NCI-H146 treated with DMSO at 0.1 percent for 48 hours (cell line): ENCODE data around the gene KRTAP24-1.

Source experiments
- DNase-seq: peaks from one replicate; lab custom pipeline; 2025; ENCODE audit not compliant: unreplicated experiment; lab: John Stamatoyannopoulos, UW

The KRTAP24-1 gene

DNA sequence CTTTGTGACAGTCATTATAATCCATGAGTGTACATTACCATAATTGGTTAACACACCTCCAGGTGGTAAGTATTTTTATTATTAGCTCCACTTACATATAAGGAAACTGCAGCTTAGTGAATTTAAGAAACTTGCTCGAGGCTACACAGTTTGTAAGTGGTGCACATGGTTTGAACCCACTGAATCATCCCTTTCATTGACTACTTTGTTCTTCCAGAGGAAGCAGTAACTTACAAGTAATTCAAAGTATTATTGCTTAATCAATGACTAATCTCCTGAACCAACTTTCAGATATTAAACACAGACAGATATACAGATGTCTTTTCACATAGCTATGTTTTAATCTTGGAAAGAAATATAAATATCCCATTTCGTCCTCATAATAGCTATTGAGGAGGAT, 48.1 kb downstream of the KRTAP24-1 start:
- no peak for DNase-seq

DNA sequence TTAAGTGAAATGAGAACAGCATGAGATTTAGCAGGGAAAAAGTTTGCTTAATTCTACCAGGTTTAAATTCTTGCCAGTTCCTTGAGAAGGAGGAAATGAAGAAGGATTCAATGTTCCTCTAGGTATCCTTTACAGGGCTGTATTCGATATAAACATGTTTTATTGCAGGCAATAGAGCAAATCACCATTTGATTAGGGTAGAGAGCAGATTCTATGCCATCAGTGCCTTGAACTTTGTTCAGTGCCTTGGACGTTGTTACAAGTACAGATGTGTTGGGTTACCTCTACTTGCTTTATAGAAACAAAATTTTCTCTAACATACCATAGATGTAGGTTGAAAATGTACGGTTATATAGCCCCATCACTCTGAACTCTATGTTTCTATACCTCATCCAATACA, 48.7 kb downstream of the KRTAP24-1 start:
- DNase-seq: no peak

DNA sequence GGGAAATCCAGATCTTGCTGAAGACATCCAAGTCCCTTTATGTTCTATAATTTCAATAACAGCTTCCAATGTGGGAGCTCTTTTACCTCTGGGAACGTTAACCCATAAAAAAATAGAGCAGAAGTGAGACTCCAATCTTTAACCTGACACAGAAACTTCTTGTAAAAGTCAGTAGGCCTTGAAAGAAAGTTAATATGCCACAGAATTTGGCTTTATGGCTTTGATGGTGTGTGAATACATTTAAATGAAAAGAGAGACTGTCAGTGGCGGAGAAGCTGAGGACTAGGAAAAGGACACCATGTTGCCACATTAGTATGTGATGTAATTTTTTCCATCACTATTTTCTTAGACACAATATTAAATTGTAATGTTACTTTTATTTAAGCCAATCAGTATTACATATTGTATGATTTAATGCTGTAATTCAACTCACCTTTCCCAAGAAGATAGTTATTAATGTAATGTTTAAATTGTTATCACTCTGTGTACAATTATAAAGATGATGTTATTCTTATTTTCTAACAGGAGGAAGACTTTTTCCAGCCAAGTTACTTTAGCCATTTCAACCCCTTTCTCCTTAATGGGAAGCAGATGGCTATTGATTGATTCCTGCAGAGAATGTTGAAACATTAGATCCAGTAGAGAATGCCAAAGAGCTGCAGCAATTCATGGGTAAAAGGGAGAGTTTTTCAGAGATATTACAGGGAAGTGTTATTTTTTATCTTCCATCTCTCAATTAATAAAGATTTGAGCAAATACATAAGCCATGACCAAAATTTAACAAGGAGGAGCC, 49.3 kb downstream of the KRTAP24-1 start:
- peak; percentile 19 for DNase-seq

DNA sequence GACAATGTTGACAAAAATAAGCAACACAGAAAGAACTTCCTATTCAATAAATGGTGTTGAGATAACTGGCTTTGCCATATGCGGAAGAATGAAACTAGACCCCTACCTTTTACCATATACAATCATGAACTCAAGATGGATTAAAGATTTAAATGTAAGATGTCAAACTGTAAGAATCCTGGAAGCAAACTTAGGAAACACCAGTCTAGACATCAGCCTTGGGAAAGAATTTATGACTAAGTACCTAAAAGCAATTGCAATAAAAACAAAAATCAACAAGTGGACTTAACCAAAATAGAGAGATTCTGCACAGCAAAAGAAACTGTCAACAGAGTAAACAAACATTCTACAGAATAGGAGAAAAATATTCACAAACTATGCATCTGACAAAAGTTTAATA, 50.7 kb downstream of the KRTAP24-1 start:
- DNase-seq: no peak
